ENCODE results near the gene ARHGAP42. TPM values are rescaled to one million over a fixed set of nuclear protein-coding genes. Genes with fewer than 3 reads are reported as not detected.

The ARHGAP42 gene
- total RNA-seq, 4 donors from 2014 or later = 21.8 to 55.7 (median 35.9) TPM

- Histone ChIP-seq H3K4me1 (no peaks in the 10 kb centered on the region), H3K27me3 (no peaks in the 10 kb centered on the region), H3K36me3 (no peaks in the 10 kb centered on the region), H3K27ac (no peak overlapping the region), H3K4me3 (replicated peaks in 1 of 3) (no peak overlapping the region), H3K9me3 (no peaks in the 10 kb centered on the region)
- TF ChIP-seq POLR2A (IDR thresholded peaks at IDR 0.05) (no peak), CTCF (IDR thresholded peaks at IDR 0.05) (no peak)
- WGBS, 2 donors = 78 to 79% methylated on average over 2 of the region's 2 CpGs
- intact Hi-C loops (cut with DNase I) = no loop called here
- DNase-seq = no peak
Measured at GRCh38 chr11:100793525-100793924, 106.4 kb downstream of the ARHGAP42 start.

GRCh38 chr11:100794446-100794845, 107.4 kb downstream of the ARHGAP42 start:
- Histone ChIP-seq H3K4me1 (no peaks in the 10 kb centered on the region), H3K9me3 (no peaks in the 10 kb centered on the region), H3K4me3 (replicated peaks in 1 of 3) (no peak overlapping the region), H3K27ac (no peak overlapping the region), H3K36me3 (no peaks in the 10 kb centered on the region), H3K27me3 (no peaks in the 10 kb centered on the region)
- WGBS, 2 donors = 77 to 84% methylated on average over 2 of the region's 2 CpGs
- no peak for TF ChIP-seq CTCF (IDR thresholded peaks at IDR 0.05)
- no peak for TF ChIP-seq POLR2A (IDR thresholded peaks at IDR 0.05)
- intact Hi-C loops (cut with DNase I) = no loop called here
- no peak for DNase-seq

- Histone ChIP-seq H3K36me3 (no peaks in the 10 kb centered on the region), H3K9me3 (no peaks in the 10 kb centered on the region), H3K4me1 (no peaks in the 10 kb centered on the region), H3K27ac (no peak overlapping the region), H3K27me3 (no peaks in the 10 kb centered on the region), H3K4me3 (replicated peaks in 1 of 3) (no peak overlapping the region)
- TF ChIP-seq CTCF (IDR thresholded peaks at IDR 0.05) (no peak), POLR2A (IDR thresholded peaks at IDR 0.05) (no peak)
- no peak for DNase-seq
- intact Hi-C loops (cut with DNase I) = no loop called here
- WGBS, 2 donors = 89 to 94% methylated on average over 3 of the region's 3 CpGs
Measured at GRCh38 chr11:100799445-100799844, 112.4 kb downstream of the ARHGAP42 start.

- H3K27ac ChIP-seq = no peak overlapping the region
- no peak for TF ChIP-seq CTCF (IDR thresholded peaks at IDR 0.05)
- TF ChIP-seq POLR2A (IDR thresholded peaks at IDR 0.05) = no peak
- no peaks in the 10 kb centered on the region for H3K36me3 ChIP-seq
- no peaks in the 10 kb centered on the region for H3K4me1 ChIP-seq
- no peaks in the 10 kb centered on the region for H3K9me3 ChIP-seq
- 82 to 85% methylated on average over 2 of the region's 2 CpGs for WGBS, 2 donors
- no peak overlapping the region for H3K4me3 ChIP-seq (replicated peaks in 1 of 3)
- no peak for DNase-seq
- no peaks in the 10 kb centered on the region for H3K27me3 ChIP-seq
- intact Hi-C loops (cut with DNase I) = no loop called here
Measured at GRCh38 chr11:100800202-100800601, 113.1 kb downstream of the ARHGAP42 start.

GRCh38 chr11:100801225-100801999, 114.3 kb downstream of the ARHGAP42 start:
- no peaks in the 10 kb centered on the region for H3K4me1 ChIP-seq
- H3K4me3 ChIP-seq (replicated peaks in 1 of 3) = no peak overlapping the region
- intact Hi-C loops (cut with DNase I) = no loop called here
- no peaks in the 10 kb centered on the region for H3K9me3 ChIP-seq
- H3K27me3 ChIP-seq = no peaks in the 10 kb centered on the region
- H3K36me3 ChIP-seq = no peaks in the 10 kb centered on the region
- no peak overlapping the region for H3K27ac ChIP-seq
- TF ChIP-seq POLR2A (IDR thresholded peaks at IDR 0.05) = no peak
- no peak for TF ChIP-seq CTCF (IDR thresholded peaks at IDR 0.05)
- no peak for DNase-seq
- WGBS, 2 donors = 90 to 95% methylated on average over 3 of the region's 3 CpGs
